ENCODE results near the gene ITSN2.

Gene ITSN2

DNA sequence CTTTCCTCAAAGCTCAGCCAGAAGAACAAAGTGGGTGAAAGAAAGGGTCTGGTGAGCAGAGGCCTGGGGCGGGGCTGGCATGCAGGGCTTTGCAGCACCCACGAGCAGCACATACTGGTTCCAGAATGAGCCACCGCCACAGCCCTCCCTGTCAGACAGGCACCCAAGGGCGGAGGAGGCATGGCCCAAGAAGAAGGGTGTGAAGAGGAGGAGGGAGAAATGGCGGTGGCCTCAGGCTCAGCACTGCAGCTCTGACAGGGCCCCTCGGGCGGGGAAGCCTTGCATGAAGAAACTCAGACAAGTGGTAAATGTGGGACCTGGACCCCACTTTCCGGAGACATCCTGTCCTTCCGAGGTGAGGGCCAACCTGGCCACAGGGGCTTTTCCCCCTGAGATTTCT, 169.8 kb downstream of the ITSN2 start:
- H3K4me3 ChIP-seq (replicated peaks; ENCODE audit: low read depth, low read length), result no peak overlapping the region
- no peak for DNase-seq (ENCODE audit: low read depth)
- TF ChIP-seq, protein P1, sequence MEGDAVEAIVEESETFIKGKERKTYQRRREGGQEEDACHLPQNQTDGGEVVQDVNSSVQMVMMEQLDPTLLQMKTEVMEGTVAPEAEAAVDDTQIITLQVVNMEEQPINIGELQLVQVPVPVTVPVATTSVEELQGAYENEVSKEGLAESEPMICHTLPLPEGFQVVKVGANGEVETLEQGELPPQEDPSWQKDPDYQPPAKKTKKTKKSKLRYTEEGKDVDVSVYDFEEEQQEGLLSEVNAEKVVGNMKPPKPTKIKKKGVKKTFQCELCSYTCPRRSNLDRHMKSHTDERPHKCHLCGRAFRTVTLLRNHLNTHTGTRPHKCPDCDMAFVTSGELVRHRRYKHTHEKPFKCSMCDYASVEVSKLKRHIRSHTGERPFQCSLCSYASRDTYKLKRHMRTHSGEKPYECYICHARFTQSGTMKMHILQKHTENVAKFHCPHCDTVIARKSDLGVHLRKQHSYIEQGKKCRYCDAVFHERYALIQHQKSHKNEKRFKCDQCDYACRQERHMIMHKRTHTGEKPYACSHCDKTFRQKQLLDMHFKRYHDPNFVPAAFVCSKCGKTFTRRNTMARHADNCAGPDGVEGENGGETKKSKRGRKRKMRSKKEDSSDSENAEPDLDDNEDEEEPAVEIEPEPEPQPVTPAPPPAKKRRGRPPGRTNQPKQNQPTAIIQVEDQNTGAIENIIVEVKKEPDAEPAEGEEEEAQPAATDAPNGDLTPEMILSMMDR (IDR thresholded peaks at IDR 0.05; ENCODE audit: low read length, missing control alignments), result no peak

DNA sequence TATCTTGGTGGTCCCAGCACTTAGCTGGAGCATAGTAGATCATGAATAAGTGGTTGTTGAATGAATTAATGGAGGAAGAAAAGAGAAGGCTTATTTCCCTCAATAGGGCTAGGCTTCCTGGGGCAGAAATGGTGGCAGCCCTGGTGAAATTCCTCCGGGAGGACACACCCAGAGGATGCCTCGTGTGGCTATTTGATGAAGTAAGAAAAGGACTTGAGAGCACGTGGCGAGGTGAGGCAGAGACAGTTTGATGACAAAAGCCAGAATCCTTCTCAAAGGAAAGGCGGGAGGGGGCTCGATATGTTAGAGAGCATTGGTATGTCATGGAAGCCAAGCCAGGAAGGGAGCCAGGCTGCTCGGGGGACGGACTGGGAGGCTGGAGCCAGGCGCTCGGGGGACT, 170.8 kb downstream of the ITSN2 start:
- TF ChIP-seq, protein P1 (IDR thresholded peaks at IDR 0.05; ENCODE audit: low read length, missing control alignments), result no peak
- DNase-seq (ENCODE audit: low read depth), result no peak
- H3K4me3 ChIP-seq (replicated peaks; ENCODE audit: low read depth, low read length), result no peak overlapping the region

DNA sequence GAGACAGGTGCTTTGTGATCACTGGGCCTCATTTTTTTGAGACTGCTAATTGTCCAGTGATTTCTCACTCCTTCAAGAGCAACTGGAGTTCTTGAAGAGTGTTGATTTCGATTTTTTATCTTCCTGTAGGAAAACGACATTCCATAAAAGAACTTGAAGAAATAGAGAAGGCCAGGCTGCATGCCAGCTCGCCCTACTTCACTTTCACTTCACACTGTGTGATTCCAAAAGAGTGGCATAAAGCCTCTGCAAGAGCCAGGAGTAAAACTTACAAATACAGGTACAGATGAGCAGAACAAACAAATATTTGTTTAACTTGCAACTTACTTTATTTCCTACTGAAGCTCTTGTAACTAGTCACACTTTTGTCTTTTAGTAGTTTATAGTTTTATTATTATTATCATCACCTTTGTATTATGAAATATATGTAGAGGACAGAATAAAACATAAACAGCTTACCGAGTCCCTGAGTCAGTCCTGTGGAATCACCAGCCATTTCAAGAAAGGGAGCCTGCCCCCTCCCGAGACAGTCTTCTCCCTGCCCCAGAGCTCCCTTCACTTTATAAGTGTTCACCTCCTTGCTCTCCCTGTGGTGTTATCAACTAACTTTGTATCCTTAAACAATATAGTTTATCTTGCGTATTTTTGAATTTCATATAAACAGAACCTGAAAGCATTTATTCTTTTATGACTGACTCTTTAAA, 176.8 kb downstream of the ITSN2 start:
- no peak for DNase-seq (ENCODE audit: low read depth)
- TF ChIP-seq, protein P1 (IDR thresholded peaks at IDR 0.05; ENCODE audit: low read length, missing control alignments), result no peak
- H3K4me3 ChIP-seq (replicated peaks; ENCODE audit: low read depth, low read length), result no peak overlapping the region

DNA sequence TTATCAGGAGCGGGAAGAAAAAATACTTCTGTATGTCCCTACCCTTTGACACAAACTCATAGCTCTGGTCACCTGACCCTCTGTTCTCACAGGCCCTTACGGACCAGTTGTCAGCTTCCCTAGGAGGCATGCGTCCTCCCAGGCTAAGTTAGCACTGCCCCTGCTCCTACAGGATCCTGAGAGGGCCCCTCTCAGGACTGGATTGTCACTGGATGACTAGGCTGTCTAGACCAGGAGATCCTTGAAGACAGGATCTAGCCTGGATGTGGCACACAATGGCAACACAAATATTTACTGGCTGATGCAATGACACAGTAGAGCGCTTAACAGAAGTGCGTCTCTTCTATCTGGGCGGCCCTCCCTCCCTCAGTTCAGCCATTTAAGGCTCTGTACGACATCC, 177.8 kb downstream of the ITSN2 start:
- H3K4me3 ChIP-seq (replicated peaks; ENCODE audit: low read depth, low read length), result no peak overlapping the region
- no peak for DNase-seq (ENCODE audit: low read depth)
- TF ChIP-seq, protein P1 (IDR thresholded peaks at IDR 0.05; ENCODE audit: low read length, missing control alignments), result no peak

DNA sequence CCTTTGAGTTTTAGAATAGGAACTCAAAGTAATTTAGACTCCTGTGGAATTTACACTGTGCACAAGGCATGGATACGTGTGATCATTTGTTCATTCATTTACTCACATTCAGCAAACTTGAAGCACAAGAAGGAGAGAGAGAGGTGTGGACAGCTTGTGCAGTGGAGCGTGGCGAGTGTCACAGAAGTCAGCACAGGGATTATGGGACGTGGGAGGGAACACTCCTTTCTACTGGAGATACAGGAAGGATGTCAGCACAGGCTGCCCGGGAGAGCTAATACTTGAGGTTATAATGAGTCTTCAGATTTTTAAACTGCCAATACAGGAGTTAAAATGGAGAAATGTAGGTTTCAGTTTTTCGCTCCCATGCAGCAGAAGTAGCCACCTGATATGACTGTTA, 178.5 kb downstream of the ITSN2 start:
- H3K4me3 ChIP-seq (replicated peaks; ENCODE audit: low read depth, low read length), result no peak overlapping the region
- no peak for DNase-seq (ENCODE audit: low read depth)
- TF ChIP-seq, protein P1 (IDR thresholded peaks at IDR 0.05; ENCODE audit: low read length, missing control alignments), result no peak

DNA sequence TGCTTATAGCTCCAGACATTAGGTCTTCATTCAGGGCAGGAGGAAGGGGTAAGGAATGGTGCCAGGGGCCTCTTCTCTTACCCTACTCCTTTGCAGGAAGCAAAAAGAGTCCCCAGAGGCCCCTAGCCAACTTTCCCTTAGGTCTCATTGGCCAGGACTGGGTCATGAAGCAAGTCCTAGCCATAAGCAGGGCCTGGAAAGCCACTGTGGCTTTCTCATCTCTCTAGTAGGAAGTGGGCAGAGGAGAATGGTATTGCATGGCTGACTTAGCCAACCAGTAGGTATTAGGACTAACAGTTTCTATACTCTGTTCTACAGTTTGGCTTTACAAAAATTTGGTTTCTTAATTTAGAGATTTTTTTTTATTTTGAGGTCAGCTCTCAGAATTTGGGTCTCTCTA, 180.7 kb downstream of the ITSN2 start:
- no peak for DNase-seq (ENCODE audit: low read depth)
- H3K4me3 ChIP-seq (replicated peaks; ENCODE audit: low read depth, low read length), result no peak overlapping the region
- TF ChIP-seq, protein P1 (IDR thresholded peaks at IDR 0.05; ENCODE audit: low read length, missing control alignments), result no peak

DNA sequence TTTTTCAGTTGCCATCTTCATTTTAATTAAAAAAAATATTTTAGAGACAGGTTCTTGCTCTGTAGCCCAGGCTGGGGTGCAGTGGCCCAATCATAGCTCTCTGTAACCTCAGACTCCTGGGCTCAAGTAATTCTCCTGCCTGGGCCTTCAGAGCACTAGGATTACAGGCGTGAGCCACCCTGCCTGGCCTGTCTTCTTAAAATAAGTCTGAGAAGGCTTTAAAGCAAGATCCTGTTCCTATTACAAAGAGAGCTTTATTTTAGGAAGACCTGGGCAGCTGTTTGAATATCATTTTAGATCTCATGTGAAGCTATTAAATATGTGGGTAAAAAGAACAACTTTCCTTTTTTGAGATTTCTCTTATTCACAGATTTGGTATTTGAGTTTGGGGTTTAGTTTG, 184.0 kb downstream of the ITSN2 start:
- no peak for DNase-seq (ENCODE audit: low read depth)
- TF ChIP-seq, protein P1 (IDR thresholded peaks at IDR 0.05; ENCODE audit: low read length, missing control alignments), result no peak
- H3K4me3 ChIP-seq (replicated peaks; ENCODE audit: low read depth, low read length), result no peak overlapping the region
